OCI-LY3 (cell line): ENCODE data around the gene SDR9C7.
"Not testable (repeated sequence)": the region's sequence is repeated elsewhere in the genome, so short reads cannot be mapped to it uniquely, and the experiment has no call there.

Source experiments
- H2AFZ ChIP-seq: fragments of 200-600, 300-600 bp; shearing (Covaris generic); 2 replicates; pipeline ENCODE4 v1.6.0; 2014; ENCODE audit warnings: antibody characterized with exemption, low read depth, low read length
- H3K27ac ChIP-seq: fragments of 200-600, 300-600 bp; sonication (generic); 2 replicates; pipeline ENCODE4 v1.5.1; 2014; ENCODE audit warnings: mild to moderate bottlenecking, low read length, moderate library complexity, mixed read lengths
- H3K27me3 ChIP-seq: fragments of 200-600, 300-600 bp; sonication (generic); 2 replicates; pipeline ENCODE4 v1.6.1; 2014; ENCODE audit warnings: low read depth, low read length, mixed read lengths
- H3K36me3 ChIP-seq: fragments of 200-600, 300-600 bp; sonication (generic); replicated peaks from 2 replicates; pipeline ENCODE3; 2014; ENCODE audit warnings: low read depth, low read length, mixed read lengths
- H3K4me1 ChIP-seq: fragments of 300-600, 200-600 bp; sonication (generic); 2 replicates; pipeline ENCODE4 v1.6.1; 2014; ENCODE audit warnings: low read length, mixed read lengths
- H3K4me2 ChIP-seq: fragments of 200-600, 300-600 bp; sonication (generic); 2 replicates; pipeline ENCODE4 v1.6.1; 2014; ENCODE audit warnings: low read length, mixed read lengths
- H3K4me3 ChIP-seq: fragments of 300-600, 200-600 bp; sonication (generic); 2 replicates; pipeline ENCODE4 v1.5.1; 2014; ENCODE audit warnings: antibody characterized with exemption, mild to moderate bottlenecking, low read length, moderate library complexity
- H3K79me2 ChIP-seq: fragments of 300-600, 200-600 bp; shearing (Covaris generic); 2 replicates; pipeline ENCODE4 v1.6.1; 2014; ENCODE audit warnings: mild to moderate bottlenecking, low read length, mixed read lengths
- H3K9ac ChIP-seq: fragments of 300-600, 200-600 bp; shearing (Covaris generic); 2 replicates; pipeline ENCODE4 v1.6.0; 2014; ENCODE audit warnings: mild to moderate bottlenecking, low read length, moderate library complexity
- H3K9me3 ChIP-seq: fragments of 200-600, 300-600 bp; shearing (Covaris generic); 2 replicates; pipeline ENCODE4 v1.6.1; 2014; ENCODE audit warnings: low read length, mixed read lengths; ENCODE audit not compliant: insufficient read depth
- H4K20me1 ChIP-seq: fragments of 200-600, 300-600 bp; sonication (generic); 2 replicates; pipeline ENCODE4 v1.6.1; 2016; ENCODE audit warnings: low read length, mixed read lengths; ENCODE audit not compliant: insufficient read depth
- CTCF ChIP-seq: fragments of 200-600, 300-600 bp; sonication (generic); IDR thresholded peaks from 2 replicates; pipeline ENCODE4 v1.5.1; 2014; ENCODE audit warnings: antibody characterized with exemption, low read length, low read depth
- EZH2phosphoT487 ChIP-seq: fragments of 200-600 bp; shearing (Covaris generic); IDR thresholded peaks from 2 replicates; pipeline ENCODE4 v1.6.1; 2018; ENCODE audit warnings: antibody characterized with exemption, mixed run types, low read depth

Gene SDR9C7

GRCh38 chr12:56965124-56965523, 30.9 kb upstream of the SDR9C7 start:
- not testable (repeated sequence) for H2AFZ ChIP-seq, H3K9ac ChIP-seq, H3K9me3 ChIP-seq, H3K36me3 ChIP-seq, H3K4me3 ChIP-seq, H3K4me2 ChIP-seq, H4K20me1 ChIP-seq, H3K27ac ChIP-seq, H3K79me2 ChIP-seq, H3K27me3 ChIP-seq, H3K4me1 ChIP-seq

- H2AFZ ChIP-seq, H3K9me3 ChIP-seq, H3K9ac ChIP-seq, H3K27ac ChIP-seq, H4K20me1 ChIP-seq, H3K36me3 ChIP-seq, H3K79me2 ChIP-seq, H3K4me1 ChIP-seq, H3K4me2 ChIP-seq, H3K4me3 ChIP-seq, H3K27me3 ChIP-seq: not testable (repeated sequence)
Measured at GRCh38 chr12:56963557-56963956, 29.3 kb upstream of the SDR9C7 start.

- H3K27ac ChIP-seq, H3K4me1 ChIP-seq, H3K4me3 ChIP-seq, H3K4me2 ChIP-seq, H3K36me3 ChIP-seq, H3K79me2 ChIP-seq, H3K27me3 ChIP-seq, H4K20me1 ChIP-seq, H3K9ac ChIP-seq, H3K9me3 ChIP-seq, H2AFZ ChIP-seq: not testable (repeated sequence)
Measured at GRCh38 chr12:56962247-56962646, 28.0 kb upstream of the SDR9C7 start.

GRCh38 chr12:56958422-56958821, 24.2 kb upstream of the SDR9C7 start:
- peaks cover 8% of the 10 kb centered on the region; the same call in 1 of the 2 replicates for H3K27me3 ChIP-seq
- no peak for TF ChIP-seq EZH2phosphoT487
- no peak for TF ChIP-seq CTCF
- no peak overlapping the region for H3K4me2 ChIP-seq
- no peaks in the 10 kb centered on the region for H3K4me1 ChIP-seq
- H4K20me1 ChIP-seq = no peaks in the 10 kb centered on the region
- no peak overlapping the region for H3K9ac ChIP-seq
- H3K9me3 ChIP-seq = no peaks in the 10 kb centered on the region
- no peak overlapping the region for H3K27ac ChIP-seq
- no peaks in the 10 kb centered on the region for H3K36me3 ChIP-seq
- H3K4me3 ChIP-seq = no peak overlapping the region
- H2AFZ ChIP-seq = no peak overlapping the region
- H3K79me2 ChIP-seq = no peaks in the 10 kb centered on the region

GRCh38 chr12:56957229-56958052, 23.2 kb upstream of the SDR9C7 start, which contains the start of gene RDH16:
TSS of gene RDH16 (minus strand) at chr12:56957608. CDS start at chr12:56957462, 146 bp downstream.
- Histone ChIP-seq H3K27me3 (peaks cover 10% of the 10 kb centered on the region; the same call in 1 of the 2 replicates), H4K20me1 (no peaks in the 10 kb centered on the region), H3K9ac (no peak within 1 kb of the TSS), H3K4me1 (no peaks in the 10 kb centered on the region), H2AFZ (no peak within 1 kb of the TSS), H3K9me3 (no peaks in the 10 kb centered on the region), H3K27ac (no peak within 1 kb of the TSS), H3K79me2 (no peaks in the 10 kb centered on the region), H3K36me3 (no peaks in the 10 kb centered on the region), H3K4me3 (no peak within 1 kb of the TSS), H3K4me2 (no peak within 1 kb of the TSS)
- TF ChIP-seq EZH2phosphoT487 = no peak
- no peak for TF ChIP-seq CTCF
